ENCODE data around the gene FAM162A.
"Not testable (repeated sequence)": the region's sequence is repeated elsewhere in the genome, so short reads cannot be mapped to it uniquely, and the experiment has no call there.

FAM162A gene, protein sequence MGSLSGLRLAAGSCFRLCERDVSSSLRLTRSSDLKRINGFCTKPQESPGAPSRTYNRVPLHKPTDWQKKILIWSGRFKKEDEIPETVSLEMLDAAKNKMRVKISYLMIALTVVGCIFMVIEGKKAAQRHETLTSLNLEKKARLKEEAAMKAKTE

DNA sequence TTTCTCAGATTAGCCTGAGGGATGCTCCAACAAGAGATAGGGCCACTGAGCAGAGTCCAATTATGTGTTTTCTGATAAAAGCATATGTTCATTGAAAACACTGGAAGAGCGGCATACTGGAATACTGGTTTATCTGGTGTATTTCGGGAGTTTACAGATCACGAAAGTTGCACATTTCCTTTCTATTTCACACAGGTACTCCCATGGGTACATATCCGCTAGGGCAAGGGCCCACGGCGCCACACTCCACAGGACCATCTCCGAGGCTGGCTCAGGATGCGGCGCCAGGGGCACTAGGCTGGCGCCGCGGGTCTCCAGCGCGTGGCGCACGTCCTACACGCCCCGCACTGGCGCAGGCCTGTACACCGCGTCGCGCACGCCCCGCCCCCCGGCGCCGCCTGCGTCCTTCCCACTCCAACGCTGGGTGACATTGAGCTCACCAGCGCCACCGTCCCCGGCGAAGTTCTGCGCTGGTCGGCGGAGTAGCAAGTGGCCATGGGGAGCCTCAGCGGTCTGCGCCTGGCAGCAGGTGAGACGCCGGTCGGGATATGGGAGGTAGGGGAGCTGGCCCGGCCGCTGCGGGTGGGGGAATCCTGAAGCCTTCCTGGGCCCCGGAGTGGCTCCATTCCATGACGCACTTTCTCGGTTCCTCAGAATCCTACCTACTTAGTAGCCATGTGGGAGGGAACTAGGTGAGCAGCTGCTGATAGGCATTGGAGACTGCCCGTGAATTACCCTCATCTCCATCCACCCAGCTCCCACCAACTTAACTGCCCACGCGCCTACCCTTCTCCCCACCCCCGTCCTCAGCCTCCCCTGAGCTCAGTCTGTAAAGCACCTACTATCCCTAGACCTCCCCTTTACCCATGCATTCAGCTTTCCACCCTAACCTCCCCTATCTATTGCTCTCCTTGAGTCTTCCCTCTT lies at the start of gene FAM162A:
FAM162A (plus strand) TSS at position 412 of the 927 bp plus-strand sequence; CDS start at position 496, 84 bp downstream.
- DNase-seq, result peak; percentile 92 to 93

DNA sequence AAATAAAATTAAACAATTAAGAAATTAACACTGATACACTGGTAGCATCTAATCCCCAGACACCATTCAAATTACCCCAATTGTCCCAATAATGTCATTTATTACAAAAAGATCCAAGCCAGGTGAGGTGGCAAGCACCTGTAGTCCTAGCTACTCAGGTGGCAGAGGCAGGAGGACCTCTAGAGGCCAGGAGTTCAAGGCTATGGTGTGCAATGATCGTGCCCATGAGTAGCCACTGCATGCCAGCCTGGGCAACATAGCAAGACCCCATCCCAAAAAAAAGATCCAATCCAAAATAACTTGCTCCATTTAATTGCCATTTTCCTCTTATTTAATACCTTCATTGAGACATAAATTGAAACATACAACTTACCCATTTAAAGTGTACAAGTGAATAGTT lies 41.2 kb upstream of the FAM162A start:
- DNase-seq, result no peak

DNA sequence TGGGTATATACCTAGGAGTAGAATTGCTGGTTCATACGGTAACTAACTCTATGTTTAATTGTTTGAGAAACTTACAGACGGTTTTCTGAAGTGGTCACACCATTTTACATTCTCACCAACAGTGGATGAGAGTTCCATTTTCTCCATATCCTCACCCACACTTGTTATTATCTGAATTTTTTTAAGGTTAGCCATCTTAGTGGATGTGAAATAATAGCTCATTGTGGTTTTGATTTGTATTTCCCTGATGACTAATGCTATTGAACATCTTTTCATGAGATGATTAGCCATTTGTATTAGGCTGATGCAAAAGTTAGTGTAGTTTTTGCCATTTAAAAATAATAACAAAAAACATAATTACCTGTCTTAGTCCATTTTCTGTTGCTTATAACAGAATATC lies 40.3 kb upstream of the FAM162A start:
- no peak for DNase-seq

DNA sequence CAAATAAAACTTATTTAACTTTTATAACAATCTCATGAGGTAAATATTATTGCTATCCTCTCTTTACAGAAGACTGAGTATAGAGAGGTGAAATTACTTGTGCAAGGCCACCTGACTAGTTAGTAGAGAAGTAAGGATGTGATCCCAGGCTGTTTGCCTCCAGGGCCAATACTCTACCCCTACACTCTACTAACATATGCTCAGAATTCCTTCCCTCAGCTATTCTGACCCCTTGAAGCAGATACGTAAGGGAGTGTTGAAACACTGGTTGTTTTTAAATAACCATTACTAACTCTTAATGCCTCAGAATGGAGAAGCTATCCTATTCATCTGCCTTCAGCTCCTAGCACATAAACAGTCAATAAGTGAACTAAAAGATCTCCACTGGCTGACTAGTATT lies 34.8 kb upstream of the FAM162A start:
- DNase-seq, result no peak

DNA sequence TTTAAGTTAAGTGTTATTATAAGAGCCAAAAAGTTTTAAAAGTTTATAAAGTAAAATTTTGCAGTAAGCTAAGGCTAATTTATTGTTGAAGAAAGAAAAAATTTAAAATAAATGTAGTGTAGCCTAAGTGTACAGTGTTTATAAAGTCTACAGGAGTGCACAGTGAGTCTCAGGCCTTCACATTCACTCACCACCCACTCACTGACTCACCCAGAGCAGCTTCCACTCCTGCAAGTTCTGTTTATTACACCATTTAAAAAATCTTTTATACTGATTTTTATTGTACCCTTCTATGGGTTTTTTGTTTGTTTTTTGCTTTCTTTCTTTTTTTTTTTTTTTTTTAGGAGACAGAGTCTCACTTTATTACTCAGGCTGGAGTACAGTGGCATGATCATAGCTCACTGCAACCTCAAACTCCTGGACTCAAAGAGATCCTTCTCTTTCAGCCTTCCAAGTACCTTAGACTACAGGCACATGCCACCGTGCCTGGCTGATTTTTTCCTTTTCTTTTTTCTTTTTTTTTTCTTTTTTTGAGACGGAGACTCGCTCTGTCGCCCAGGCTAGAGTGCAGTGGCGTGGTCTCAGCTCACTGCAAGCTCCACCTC lies 33.1 kb upstream of the FAM162A start:
- no peak for DNase-seq

DNA sequence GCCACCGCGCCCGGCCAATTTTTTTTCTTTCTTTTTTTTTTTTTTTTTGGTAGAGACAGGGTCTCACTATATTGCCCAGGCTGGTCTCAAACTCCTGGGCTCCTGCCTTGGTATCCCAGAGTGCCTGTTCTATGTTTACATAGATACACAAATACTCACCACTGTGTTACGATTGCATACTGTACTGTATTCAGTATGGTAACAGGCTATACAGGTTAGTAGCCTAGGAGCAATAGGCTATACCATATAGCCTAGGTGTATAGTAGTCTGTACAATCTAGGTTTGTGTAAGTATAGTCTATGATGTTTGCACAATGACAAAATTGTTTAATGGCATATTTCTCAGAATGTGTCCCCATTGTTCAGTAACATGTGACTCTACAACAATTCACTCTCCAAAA lies 32.4 kb upstream of the FAM162A start:
- DNase-seq, result no peak

DNA sequence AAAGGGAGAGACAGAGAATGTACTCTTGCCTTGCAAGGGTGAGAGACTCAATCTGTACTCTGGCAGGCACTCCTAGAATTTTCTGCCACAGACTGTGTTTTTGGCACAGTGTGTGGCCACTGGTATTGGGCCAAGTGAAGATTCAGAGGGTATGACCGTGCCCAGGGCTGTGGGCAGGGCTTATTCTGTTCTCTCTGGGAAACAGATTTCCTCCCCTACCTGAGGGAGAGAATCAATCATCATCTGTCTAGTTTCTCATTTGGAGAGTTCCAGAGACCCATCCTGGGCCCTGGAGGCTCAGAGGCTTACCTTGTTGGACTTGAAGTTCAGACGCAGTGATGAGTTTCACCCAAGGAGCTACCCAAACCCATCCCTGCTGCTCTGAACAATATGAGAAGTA lies 30.8 kb upstream of the FAM162A start:
- DNase-seq, result no peak

DNA sequence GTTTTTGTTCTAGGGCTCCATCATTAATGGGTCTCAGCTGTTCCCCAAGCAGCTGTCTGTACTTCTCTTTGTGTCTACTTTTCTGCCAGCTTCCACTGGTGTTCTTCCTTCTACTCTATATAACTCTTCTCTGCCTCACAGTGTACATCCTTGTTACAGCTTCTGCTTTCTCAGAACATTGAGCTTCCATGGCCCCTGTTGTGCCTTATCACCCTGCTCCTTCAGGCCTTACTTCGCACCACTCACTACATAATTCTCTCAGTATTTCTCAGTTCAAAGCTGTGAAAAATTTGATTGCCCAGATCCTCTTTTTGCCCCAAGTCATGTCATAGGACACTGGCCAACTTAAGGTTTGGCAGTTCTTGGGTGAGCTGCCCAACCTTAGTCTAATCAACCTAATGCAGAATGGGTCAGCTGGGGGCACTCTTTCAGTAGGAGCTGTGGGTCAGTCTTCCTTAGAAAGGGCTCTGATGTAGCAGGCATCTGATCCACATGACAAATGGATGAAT lies 30.0 kb upstream of the FAM162A start:
- DNase-seq, result no peak

DNA sequence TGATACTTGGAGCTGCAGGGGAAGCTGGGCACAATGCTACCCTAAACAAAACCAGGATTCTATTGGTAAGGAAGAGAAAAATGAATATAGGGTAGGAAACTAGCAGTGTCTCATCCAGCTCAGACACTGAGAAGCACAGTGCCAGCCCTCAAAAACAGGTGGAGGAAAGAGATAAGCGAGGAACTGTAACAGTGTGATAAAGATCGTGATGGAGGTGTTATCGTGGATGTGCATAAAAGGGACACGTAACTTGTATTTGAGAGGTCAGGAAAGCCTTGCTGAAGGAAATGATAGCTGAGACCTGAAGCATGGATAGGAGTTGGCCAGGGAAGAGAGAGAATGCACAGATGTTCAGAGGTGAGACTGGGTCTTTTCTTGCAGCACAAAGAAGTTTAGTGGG lies 28.4 kb upstream of the FAM162A start:
- no peak for DNase-seq

DNA sequence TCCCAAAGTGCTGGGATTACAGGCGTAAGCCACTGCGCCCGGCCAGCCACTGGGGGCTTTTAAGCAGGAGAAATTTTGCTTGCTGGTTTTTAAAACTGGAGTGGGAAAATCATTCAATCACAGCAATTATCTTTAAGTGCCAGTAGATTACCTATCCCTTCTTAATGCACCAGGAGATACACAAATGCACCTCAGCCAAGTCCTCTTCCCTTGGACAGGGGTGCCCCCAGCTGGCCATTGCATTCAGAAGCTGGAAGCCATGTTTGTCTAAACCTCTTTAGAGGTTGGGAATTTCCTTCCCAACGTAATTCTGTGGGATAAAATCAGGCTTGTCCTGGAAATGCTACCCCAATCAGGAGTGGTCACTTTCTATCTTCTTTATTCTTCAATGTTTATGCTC lies 27.6 kb upstream of the FAM162A start:
- peak; percentile 3 to 38 for DNase-seq

DNA sequence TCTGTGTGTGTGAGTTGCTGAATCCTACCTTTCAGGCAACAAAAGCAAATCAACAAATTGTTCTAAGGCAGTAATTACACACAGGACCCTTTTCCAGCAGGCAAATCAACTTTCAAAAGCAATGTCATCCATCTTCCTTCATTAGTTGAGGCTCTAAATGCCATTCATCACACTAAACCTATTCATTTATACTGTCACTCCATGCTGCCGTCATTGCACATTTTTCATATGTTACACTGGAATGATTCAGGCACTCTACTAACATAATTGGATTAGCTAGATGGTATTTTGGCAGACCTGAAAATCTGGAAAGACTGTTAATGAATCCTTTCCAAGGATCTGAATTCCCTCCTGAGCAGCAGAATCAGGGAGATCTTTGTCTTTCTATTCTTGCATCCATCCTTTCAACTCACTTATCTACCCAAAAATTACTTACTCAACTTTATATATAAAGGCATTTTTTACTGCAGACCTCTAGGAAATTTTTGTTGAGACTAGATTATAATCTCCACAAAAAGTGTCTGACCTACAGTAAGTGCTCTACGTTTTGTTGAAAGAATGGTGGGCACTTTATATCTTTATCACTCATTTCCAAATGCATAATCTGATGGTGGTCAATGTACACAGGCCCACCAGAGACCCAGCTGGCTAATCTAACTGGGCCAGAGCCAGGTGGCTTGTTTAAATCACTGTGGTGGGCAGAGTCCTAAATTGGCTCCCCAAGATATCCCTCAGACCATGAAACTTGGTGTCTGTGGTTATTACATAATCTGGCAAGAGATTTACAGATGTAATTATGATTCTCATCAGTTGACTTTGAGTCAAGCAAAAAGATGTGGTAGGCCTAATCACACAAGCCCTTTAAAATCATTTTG lies 25.9 kb upstream of the FAM162A start:
- no peak for DNase-seq

DNA sequence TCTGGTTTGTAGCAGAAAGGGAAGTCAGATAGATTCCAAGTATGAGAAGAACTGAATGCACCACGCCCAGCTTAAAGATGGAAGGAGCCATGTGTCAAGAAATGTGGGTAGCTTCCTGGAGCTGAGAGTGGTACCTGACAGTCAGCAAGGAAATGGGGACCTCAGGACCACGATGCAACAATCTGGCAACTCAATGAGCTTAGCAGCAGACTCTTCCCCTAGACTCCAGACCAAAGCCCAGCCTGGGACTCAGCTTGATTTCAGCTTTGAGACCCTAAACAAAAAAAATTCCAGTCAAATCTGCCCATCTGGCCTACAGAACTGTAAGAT lies 25.3 kb upstream of the FAM162A start:
- no peak for DNase-seq

DNA sequence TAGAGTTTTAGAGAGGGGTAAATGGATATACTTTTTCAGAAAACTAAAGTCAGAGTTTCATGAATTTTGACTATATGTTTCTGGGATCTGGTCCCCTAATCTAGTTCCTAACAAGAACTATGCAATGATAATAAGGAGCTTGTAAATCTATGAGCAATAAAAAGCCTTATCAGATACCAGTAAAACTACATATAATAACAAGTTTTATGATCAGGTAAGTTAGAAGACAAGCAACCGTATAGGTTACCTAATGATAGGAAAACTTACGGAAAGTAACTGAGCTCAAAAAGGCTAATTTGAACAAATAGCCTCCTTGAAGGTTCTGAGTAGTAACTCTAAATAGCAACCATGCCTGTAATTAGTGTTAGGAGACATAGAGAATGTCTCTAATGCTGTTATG lies 22.0 kb upstream of the FAM162A start:
- no peak for DNase-seq

DNA sequence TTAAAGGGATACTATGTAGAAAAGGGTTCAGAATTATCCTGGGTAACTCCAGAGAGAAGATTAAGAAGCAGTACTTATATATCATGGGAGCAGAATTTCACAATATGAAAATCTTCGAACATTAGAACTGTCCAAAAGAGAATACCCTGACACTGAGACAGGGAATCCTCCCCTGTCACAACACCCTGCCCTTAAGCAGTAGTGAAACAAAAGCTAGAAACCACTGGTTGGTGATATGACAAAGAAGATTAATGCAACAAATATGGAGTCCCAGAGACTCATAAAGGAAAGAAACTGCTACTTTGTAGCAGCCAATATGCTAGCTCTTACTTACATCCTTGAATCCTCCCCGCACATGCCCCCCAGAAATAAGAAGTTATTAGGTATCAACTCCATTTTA lies 19.5 kb upstream of the FAM162A start:
- DNase-seq, result no peak

DNA sequence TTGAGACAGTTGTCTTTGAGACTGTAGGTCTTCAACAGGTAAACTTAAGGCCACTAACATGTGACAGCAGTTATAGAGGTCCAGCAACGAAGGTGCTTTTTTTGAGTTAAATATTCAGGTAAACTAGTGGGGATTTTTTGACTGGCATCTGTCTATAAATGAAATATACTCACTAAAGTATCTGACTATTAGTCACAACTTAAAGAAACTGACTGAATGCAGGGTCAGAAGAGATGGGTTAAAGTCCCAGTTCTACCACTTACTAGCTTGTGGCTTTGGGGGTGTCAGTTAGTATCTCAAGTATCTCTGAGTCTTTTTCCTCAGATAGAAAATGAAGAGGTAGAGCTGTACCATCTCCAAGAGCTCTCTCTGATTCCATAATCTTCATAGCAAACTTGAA lies 18.9 kb upstream of the FAM162A start:
- DNase-seq, result no peak

DNA sequence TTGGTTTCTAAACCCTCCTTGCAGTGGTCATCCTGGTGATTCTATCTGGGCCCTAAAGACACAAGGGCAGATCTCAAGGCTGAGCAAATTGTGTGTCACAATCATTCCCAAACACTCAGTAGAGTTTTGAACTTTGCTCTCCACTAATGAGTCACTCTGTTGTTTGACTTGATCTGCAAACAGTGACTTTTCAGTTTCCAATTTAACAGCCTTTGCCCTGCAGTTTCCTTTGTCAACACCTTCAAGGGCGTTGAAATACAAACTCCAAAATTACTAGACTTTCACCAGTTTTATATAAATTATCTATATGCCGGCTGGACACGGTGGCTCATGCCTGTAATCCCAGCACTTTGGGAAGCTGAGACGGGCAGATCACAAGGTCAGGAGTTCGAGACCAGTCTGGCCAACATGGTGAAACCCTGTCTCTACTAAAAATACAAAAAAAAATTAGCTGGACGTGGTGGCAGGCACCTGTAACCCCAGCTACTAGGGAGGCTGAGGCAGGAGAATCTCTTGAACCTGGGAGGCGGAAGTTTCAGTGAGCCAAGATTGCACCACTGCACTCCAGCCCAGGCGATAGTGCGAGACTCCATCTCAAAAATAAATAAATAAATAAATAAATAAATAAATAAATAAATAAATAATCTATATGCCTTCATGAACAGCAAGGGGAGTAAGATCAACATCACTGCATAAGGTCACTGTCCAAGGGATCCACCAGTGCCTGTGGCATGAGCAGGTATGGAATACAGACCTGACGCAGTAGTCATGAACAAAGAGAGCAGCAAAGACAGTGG lies 18.2 kb upstream of the FAM162A start:
- DNase-seq, result not testable (repeated sequence)

DNA sequence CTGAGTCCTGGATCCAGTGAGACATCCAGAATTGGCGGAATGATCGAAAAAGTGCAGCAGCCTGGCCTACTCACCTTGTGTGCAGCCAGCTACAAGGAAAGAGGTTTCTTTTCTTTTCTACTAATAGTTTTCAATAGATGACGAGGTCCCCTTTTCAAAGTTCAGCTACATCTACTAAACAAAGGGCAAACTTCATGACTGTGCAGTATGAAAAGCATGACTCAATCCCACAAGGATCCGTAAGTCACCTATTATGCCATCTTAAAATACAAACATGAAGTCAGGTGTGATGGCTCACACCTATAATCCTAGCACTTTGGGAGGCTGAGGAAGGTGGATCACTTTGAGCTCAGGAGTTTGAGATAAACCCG lies 17.6 kb upstream of the FAM162A start:
- DNase-seq, result no peak

DNA sequence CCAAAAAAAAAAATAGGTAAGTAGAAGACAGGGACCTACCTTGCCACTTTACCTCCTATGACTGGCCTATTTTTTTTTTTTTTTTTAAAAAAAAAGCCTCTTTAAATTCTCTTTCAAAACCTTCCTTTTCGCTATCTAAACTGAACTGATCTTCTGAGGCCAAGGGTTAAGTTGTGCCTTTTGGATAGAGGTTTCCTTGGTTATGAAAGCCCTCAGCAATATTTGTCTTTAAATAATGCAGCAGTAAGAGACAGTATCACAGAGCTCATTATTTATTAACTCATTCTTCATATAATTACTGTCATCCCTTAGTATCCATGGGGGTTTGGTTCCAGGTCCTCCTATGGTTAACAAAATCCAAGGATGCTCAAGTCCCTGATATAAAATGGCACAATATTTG lies 9.9 kb upstream of the FAM162A start:
- DNase-seq, result no peak

DNA sequence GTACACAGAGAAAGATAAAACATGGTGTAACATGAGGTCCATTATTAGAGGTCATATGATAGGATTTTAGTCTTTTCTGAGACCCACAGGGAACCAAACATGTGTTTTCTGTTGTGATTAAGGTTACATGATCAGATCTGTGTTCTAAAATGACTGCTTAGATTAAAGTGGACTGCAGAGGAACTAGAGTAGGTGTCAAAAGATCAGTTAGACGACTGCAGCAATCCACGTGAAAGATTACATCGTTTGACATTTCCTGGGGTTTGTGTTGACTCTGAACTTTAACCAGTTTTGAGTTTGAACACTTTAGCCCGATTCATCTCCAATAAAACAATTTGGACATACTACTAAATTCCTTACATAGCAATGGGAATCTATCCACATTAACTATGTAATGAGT lies 6.0 kb upstream of the FAM162A start:
- DNase-seq, result no peak

DNA sequence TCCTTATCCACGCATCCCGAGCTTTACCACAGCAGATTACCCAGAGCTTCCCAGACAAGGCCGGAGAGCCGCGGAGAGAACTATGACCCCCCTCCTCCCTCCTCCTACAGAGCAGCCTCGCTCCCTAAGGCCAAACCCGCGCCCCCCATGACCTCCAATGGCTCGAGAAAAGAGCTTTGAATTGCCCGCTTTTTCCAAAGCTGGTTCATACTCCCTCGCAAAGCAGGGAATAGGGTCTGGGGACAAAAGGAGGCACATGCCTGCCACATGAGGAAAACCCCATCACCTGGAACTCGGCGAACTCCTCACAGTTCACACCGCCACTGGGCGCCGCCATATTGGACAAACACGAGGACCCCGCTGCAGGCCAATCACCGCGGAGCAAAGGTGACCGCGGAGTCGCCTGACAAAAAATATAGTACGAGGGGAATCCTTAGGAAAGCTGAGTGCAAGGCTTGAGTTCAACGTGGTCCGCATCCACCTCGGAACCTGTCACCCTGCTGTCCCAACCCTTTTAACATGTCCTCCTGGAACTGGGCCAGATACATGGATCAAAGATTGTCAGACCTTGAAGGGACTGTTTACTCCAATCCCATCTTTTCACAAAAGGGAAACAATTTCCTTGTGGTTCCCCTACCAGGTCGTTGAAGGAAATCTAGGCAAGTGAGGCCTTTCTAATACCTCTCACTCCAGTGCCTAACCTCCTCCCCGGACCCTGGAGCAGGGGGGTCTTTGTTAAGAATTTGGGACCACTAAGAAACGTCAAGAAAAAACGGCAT lies 905 bp upstream of the FAM162A start, which contains the start of gene MIX23:
MIX23 (minus strand) TSS at position 344 of the 779 bp plus-strand sequence; CDS start at position 337, 7 bp downstream.
- DNase-seq, result peak; percentile 68 to 69

DNA sequence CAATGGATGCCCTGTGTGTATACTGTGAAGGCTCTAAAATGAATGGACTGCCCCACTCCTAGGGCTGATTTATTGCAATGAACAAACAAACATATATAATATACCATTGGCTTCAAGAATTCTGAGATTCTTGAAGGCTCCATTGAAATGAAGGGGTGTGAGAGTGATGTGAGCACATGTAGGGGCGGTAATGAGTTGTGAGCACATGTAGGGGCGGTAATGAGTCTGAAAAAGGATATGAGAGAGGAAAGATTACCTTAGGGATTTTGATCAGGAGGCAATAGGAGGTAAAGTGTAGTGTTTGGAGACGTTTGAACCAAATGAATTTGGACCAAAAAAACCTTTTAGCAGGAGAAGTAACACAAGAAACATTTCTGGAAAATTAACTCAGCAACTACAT lies 3.7 kb downstream of the FAM162A start:
- DNase-seq, result no peak
